HL-60 (cell line): ENCODE measurements around the gene MTFR1L.

ENCODE experiments used
- DNase-seq, 2 experiments: peaks; one replicate each; pipeline ENCODE4 v3.0.0-alpha.2; 2010 to 2020; ENCODE audit warnings: low read depth in 1 of 2, low spot score in 1 of 2
- H3K27ac ChIP-seq: fragments of 250-450 bp; sonication (Bioruptor Pico); replicated peaks from 2 replicates; pipeline ENCODE4 v1.5.1; 2020; ENCODE audit warnings: mild to moderate bottlenecking, moderate library complexity
- H3K27me3 ChIP-seq: fragments of 250-450 bp; sonication (Bioruptor Pico); 2 replicates; pipeline ENCODE4 v1.5.1; 2021; ENCODE audit warnings: mild to moderate bottlenecking, moderate library complexity; ENCODE audit not compliant: insufficient read depth, poor library complexity, severe bottlenecking
- H3K4me3 ChIP-seq: replicated peaks from 2 replicates; pipeline ENCODE4 v1.5.1; 2011; ENCODE audit warnings: mild to moderate bottlenecking, control low read depth, low read length; ENCODE audit not compliant: insufficient read depth
- GABPA ChIP-seq: IDR thresholded peaks from 2 replicates; pipeline ENCODE4 v1.6.1; 2012; ENCODE audit warnings: low read depth
- POLR2AphosphoS5 ChIP-seq: IDR thresholded peaks from 2 replicates; pipeline ENCODE4 v1.6.1; 2012; ENCODE audit warnings: low read depth
- SPI1 ChIP-seq: IDR thresholded peaks from 2 replicates; pipeline ENCODE4 v1.6.1; 2012; ENCODE audit warnings: low read depth, mild to moderate bottlenecking, borderline replicate concordance
- TF ChIP-seq, protein P1 (sequence below): IDR thresholded peaks from 2 replicates; pipeline ENCODE4 v1.6.1; 2012; ENCODE audit warnings: low read depth; ENCODE audit not compliant: insufficient replicate concordance
- TF ChIP-seq, protein P2 (sequence below): IDR thresholded peaks from one replicate; pipeline ENCODE4 v1.5.1; 2011; ENCODE audit warnings: low read length, control low read depth, inconsistent platforms; ENCODE audit not compliant: insufficient read depth

Gene MTFR1L

DNA sequence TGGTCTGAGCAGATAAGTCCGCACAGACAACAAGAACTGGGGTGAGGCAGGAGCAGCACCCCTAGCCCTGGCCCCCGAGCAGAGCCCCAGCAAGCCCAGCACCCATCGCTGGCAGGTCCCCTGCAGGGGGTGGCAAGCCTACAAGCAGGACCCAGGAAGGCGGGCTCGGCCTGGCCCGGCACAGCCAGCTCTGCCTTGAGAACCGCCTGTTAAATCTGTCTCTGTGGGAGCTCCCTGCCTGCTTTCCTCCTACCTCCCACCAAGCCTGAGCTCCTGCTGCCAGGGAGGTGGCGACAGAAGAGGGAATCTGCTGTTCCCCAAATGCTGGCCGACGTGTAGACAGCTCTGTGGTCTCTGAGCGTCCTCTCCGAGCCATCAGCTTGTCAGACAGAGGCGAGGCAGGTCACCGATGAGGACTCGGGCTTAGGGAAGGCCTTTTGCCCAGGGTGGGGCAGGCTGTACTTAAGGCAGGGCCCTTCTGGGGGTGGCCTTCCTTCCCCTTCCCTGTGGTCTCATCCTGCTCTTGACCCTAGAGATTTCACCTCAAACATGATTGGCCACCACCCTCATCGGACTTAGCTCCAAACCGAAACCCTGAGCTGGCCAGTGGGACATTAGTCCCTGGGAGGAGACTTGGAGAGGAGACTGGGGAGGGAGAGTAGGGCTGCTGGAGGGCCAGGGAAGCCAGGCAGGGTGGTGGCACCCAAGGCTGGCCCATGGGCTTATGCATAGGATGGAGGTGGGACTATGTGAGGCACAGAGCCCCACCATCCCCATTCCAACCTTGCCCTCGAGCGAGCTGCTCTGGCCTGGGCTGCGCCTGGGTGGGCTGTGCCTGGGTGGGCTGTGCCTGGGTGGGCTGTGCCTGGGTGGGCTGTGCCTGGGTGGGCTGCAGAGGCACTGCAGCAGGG, 12.0 kb upstream of the MTFR1L start:
- Histone ChIP-seq H3K27me3 (no peaks in the 10 kb centered on the region), H3K27ac (no peak overlapping the region), H3K4me3 (no peak overlapping the region)
- no peak for DNase-seq
- TF ChIP-seq POLR2AphosphoS5 = no peak
- TF ChIP-seq, protein P1, sequence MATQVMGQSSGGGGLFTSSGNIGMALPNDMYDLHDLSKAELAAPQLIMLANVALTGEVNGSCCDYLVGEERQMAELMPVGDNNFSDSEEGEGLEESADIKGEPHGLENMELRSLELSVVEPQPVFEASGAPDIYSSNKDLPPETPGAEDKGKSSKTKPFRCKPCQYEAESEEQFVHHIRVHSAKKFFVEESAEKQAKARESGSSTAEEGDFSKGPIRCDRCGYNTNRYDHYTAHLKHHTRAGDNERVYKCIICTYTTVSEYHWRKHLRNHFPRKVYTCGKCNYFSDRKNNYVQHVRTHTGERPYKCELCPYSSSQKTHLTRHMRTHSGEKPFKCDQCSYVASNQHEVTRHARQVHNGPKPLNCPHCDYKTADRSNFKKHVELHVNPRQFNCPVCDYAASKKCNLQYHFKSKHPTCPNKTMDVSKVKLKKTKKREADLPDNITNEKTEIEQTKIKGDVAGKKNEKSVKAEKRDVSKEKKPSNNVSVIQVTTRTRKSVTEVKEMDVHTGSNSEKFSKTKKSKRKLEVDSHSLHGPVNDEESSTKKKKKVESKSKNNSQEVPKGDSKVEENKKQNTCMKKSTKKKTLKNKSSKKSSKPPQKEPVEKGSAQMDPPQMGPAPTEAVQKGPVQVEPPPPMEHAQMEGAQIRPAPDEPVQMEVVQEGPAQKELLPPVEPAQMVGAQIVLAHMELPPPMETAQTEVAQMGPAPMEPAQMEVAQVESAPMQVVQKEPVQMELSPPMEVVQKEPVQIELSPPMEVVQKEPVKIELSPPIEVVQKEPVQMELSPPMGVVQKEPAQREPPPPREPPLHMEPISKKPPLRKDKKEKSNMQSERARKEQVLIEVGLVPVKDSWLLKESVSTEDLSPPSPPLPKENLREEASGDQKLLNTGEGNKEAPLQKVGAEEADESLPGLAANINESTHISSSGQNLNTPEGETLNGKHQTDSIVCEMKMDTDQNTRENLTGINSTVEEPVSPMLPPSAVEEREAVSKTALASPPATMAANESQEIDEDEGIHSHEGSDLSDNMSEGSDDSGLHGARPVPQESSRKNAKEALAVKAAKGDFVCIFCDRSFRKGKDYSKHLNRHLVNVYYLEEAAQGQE = no peak
- TF ChIP-seq GABPA = no peak

DNA sequence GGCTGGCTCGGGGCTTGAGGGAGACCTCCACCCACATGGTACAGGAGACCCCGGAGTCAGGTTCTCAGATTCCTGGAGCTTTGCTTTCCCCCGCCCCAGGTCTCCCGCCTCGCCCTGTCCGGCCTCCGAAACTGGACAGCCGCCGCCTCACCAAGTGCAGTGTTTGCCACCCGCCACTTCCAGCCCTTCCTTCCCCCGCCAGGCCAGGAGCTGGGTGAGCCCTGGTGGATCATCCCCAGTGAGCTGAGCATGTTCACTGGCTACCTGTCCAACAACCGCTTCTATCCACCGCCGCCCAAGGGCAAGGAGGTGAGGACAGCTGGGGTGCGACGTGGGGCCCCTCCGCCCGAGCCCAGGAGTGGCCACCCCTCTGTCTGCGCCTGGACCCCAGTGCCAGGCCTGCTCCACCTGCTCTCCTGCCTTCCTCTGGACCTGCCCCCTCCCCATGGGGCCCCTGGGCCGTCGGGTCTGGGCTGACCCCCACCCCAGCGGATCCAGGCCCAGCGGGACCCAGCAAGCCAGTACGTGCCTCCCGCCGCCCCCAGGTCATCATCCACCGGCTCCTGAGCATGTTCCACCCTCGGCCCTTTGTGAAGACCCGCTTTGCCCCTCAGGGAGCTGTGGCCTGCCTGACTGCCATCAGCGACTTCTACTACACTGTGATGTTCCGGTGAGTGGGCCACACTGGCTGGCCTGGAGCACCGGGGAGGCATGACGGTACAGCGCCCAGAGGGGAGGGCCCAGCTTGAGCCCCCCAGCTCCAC, 11.1 kb upstream of the MTFR1L start:
- DNase-seq = no peak
- H3K27me3 ChIP-seq = no peaks in the 10 kb centered on the region
- peak overlapping the region; percentile 70 for H3K27ac ChIP-seq
- no peak for TF ChIP-seq GABPA
- TF ChIP-seq POLR2AphosphoS5 = no peak
- TF ChIP-seq, protein P1 = no peak
- TF ChIP-seq SPI1 = no peak
- TF ChIP-seq, protein P2, sequence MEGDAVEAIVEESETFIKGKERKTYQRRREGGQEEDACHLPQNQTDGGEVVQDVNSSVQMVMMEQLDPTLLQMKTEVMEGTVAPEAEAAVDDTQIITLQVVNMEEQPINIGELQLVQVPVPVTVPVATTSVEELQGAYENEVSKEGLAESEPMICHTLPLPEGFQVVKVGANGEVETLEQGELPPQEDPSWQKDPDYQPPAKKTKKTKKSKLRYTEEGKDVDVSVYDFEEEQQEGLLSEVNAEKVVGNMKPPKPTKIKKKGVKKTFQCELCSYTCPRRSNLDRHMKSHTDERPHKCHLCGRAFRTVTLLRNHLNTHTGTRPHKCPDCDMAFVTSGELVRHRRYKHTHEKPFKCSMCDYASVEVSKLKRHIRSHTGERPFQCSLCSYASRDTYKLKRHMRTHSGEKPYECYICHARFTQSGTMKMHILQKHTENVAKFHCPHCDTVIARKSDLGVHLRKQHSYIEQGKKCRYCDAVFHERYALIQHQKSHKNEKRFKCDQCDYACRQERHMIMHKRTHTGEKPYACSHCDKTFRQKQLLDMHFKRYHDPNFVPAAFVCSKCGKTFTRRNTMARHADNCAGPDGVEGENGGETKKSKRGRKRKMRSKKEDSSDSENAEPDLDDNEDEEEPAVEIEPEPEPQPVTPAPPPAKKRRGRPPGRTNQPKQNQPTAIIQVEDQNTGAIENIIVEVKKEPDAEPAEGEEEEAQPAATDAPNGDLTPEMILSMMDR = no peak
- no peak overlapping the region for H3K4me3 ChIP-seq

DNA sequence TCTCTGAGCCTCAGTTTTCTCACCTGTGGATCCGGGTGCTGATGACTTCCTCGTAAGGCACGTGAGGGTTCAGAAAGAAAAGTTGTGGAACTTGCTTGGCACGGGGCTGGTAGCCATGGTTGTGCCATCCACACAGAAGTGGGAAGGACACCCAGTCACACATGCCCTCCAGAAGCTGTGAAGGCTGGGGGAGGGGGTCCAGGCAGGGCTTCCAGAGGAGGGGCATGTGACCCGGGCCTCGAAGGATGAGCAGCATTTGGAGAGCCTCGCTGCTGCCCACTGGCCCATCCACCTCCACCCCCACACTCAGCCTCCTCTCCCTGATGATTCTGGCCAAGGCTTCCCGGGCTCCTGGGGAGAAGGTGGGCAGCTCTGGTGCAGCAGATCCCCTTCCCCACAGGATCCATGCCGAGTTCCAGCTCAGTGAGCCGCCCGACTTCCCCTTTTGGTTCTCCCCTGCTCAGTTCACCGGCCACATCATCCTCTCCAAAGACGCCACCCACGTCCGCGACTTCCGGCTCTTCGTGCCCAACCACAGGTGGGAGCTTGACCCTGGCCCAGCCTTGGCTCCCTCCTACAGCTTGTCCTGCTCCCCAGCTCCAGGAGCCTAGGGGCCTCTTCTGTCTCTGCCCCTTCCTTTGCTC, 10.3 kb upstream of the MTFR1L start:
- DNase-seq = peak; percentile 79 to 81
- TF ChIP-seq SPI1 (peak; percentile 97), GABPA (no peak), POLR2AphosphoS5 (peak; percentile 65; the same call in 1 of the 2 replicates)
- Histone ChIP-seq H3K27ac (peak overlapping the region; percentile 70), H3K27me3 (no peaks in the 10 kb centered on the region), H3K4me3 (no peak overlapping the region; the same call in 1 of the 2 replicates)

DNA sequence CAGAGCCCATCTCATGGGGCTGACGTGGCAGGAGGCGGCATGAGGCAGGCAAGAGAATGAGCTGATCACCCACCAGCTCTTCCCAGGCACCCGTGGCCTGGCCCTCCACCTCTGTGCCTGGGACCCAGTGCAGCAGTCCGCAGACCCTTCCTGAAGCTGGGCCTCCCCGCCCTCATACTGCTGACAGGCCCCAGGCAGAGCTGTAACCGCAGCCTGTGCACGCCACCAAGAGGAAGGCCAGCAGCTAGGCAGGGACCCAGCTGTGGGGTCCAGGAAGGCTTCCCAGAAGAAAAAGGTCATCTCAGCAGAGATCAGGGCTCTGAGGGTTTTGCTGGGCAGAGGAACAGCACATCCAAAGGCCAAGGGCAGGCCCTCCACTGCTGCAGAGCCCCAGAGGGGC, 9.8 kb upstream of the MTFR1L start:
- peak; percentile 49 to 68 for DNase-seq
- H3K27ac ChIP-seq = peak overlapping the region; percentile 70
- H3K27me3 ChIP-seq = no peaks in the 10 kb centered on the region
- H3K4me3 ChIP-seq = no peak overlapping the region
- TF ChIP-seq POLR2AphosphoS5 (0 out of 2 replicates have a peak, but pooled peaks have one; percentile 21), SPI1 (no peak), GABPA (no peak)
- TF ChIP-seq, protein P2 = no peak
- TF ChIP-seq, protein P1 = no peak
